Pancreas (tissue), 10 donors: ENCODE data around the gene RPA1. TPM values are rescaled to one million over a fixed set of nuclear protein-coding genes. Genes with fewer than 3 reads are reported as not detected.
A peak's percentile ranks its signal among the peaks of the same experiment; 100 is the strongest.
"Not testable (repeated sequence)": the region's sequence is repeated elsewhere in the genome, so short reads cannot be mapped to it uniquely, and the experiment has no call there.

ENCODE experiments used
- ATAC-seq, 4 donors: fragments of 200-7000 bp; cut with Tn5 transposase; one replicate each; pipeline versions ENCODE4 v1.8.0 to v1.9.1; 2020; ENCODE audit warnings: mild to moderate bottlenecking in 4 of 4, moderate library complexity in 4 of 4
- DNase-seq, 6 donors: peaks; one replicate each; pipeline ENCODE4 v3.0.0-alpha.2; 2020
- FAIRE-seq: peaks from 2 replicates; lab custom pipeline; 2012; peaks lifted over from hg19 to GRCh38; lab: Jason Lieb, UNC
- H3K27ac ChIP-seq, 4 donors: fragments of 200-600 bp; sonication (generic); 1 replicate in 3 of 4; 2 replicates in 1 of 4; pipeline versions ENCODE4 v1.5.0 to v1.8.0; 2020
- H3K27me3 ChIP-seq, 4 donors: fragments of 200-600 bp; one replicate each; pipeline ENCODE4 v1.8.0; 2021
- H3K36me3 ChIP-seq, 3 donors: fragments of 200-600 bp; sonication (generic) in 1 of 3; one replicate each; pipeline versions ENCODE4 v1.5.0 to v1.8.0; 2020 to 2021
- H3K4me1 ChIP-seq, 3 donors: fragments of 200-600 bp; one replicate each; pipeline ENCODE4 v1.8.0; 2021
- H3K4me3 ChIP-seq, 4 donors: fragments of 200-600 bp; sonication (generic) in 2 of 4; one replicate each; pipeline versions ENCODE4 v1.5.0 to v1.8.0; 2020 to 2021
- H3K9me3 ChIP-seq, 4 donors: fragments of 200-600 bp; one replicate each; pipeline ENCODE4 v1.8.0; 2021
- WGBS, 2 donors: extraction: QIAGEN DNeasy Blood & Tissue Kit; methylation state at CpG; one replicate each; pipeline ENCODE4 v1.1.7; 2013; 5-methylcytosine and 5-hydroxymethylcytosine counted together
- intact Hi-C, 3 donors: fragments of 100-400 bp; cut with DNase I; formaldehyde crosslinking; loops; one replicate each; pipeline versions ENCODE4 v1.11.1 to v1.14.2; 2022
- polyA plus RNA-seq, 2 donors: library from polyadenylated mRNA; stranded (reverse); fragments of 200-250 nt; gene quantifications; one replicate each; pipeline ENCODE4 v1.2.3, GENCODE V29; 2013
- total RNA-seq, 6 donors: library from RNA; stranded (reverse); fragmentation: NEBNext Ultra II Directional in 4 of 6; extraction: Animal tissue kit (Norgen Biotek cat#: 25700) in 4 of 6; gene quantifications; one replicate each; pipeline versions ENCODE4 v1.2.1 to v1.2.4, GENCODE V29; 2021 to 2023
- TF ChIP-seq, protein P1 (sequence below), 4 donors: fragments of 200-600 bp; sonication (generic) in 3 of 4; IDR thresholded peaks; one replicate each; pipeline versions ENCODE4 v1.5.0 to v1.8.0; 2021; ENCODE audit warnings: antibody characterized with exemption in 4 of 4
- donor health status: healthy with polysubstance abuse.
- donor health status: DM: no; HTN: no; CAD: no; lungs with moderate emphysema.
- donor health status: DM: no; HTN: no; CAD: no.
- donor health status: control.
- donor health status: control.
- donor health status: Bipolar disorder and iron deficiency.
- donor health status: DM: yes; HTN: yes; CAD: no.
- donor health status: DM: no; HTN: no; CAD: no.
- donor health status: DM: no; HTN: no; CAD: no.
- donor health status: DM: yes; HTN: yes; CAD: no.

The RPA1 gene
- total and polyA plus RNA-seq, 8 donors = 6.5 to 43.9 (median 36.1) TPM

- intact Hi-C loops = no loop called here
- no peaks in the 10 kb centered on the region for H3K9me3 ChIP-seq
- WGBS, 2 donors = 85 to 88% methylated on average over 23 of the region's 23 CpGs
Observed at GRCh38 chr17:1792495-1793446, 37.0 kb upstream of the RPA1 start.

GRCh38 chr17:1793447-1793806, 36.4 kb upstream of the RPA1 start:
- Histone ChIP-seq H3K9me3 (no peaks in the 10 kb centered on the region), H3K4me3 (no peak overlapping the region), H3K27me3 (no peaks in the 10 kb centered on the region), H3K36me3 (peaks cover 0 to 6% (median 0%) of the 10 kb centered on the region in 3 donors), H3K4me1 (peaks cover 0 to 4% (median 0%) of the 10 kb centered on the region in 3 donors), H3K27ac (no peak overlapping the region)
- WGBS, 2 donors = 63 to 68% methylated on average over 1 of the region's 1 CpG
- TF ChIP-seq, protein P1, sequence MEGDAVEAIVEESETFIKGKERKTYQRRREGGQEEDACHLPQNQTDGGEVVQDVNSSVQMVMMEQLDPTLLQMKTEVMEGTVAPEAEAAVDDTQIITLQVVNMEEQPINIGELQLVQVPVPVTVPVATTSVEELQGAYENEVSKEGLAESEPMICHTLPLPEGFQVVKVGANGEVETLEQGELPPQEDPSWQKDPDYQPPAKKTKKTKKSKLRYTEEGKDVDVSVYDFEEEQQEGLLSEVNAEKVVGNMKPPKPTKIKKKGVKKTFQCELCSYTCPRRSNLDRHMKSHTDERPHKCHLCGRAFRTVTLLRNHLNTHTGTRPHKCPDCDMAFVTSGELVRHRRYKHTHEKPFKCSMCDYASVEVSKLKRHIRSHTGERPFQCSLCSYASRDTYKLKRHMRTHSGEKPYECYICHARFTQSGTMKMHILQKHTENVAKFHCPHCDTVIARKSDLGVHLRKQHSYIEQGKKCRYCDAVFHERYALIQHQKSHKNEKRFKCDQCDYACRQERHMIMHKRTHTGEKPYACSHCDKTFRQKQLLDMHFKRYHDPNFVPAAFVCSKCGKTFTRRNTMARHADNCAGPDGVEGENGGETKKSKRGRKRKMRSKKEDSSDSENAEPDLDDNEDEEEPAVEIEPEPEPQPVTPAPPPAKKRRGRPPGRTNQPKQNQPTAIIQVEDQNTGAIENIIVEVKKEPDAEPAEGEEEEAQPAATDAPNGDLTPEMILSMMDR (IDR thresholded peaks at IDR 0.05) = no peak
- ATAC-seq (no peak), DNase-seq (no peak), FAIRE-seq (no peak)
- intact Hi-C loops = no loop called here

More at GRCh38 chr17:1792495-1793446, 37.0 kb upstream of the RPA1 start:
- FAIRE-seq (no peak), ATAC-seq (no peak), DNase-seq (peak in 1 of 6 donors; percentile 6)
- no peak overlapping the region for H3K27ac ChIP-seq
- TF ChIP-seq, protein P1 (IDR thresholded peaks at IDR 0.05) = no peak
- no peaks in the 10 kb centered on the region for H3K27me3 ChIP-seq
- peaks cover 0 to under 1% (median 0%) of the 10 kb centered on the region in 3 donors for H3K36me3 ChIP-seq
- H3K4me3 ChIP-seq = no peak overlapping the region
- H3K4me1 ChIP-seq = peaks cover 0 to 4% (median 0%) of the 10 kb centered on the region in 3 donors

DNA sequence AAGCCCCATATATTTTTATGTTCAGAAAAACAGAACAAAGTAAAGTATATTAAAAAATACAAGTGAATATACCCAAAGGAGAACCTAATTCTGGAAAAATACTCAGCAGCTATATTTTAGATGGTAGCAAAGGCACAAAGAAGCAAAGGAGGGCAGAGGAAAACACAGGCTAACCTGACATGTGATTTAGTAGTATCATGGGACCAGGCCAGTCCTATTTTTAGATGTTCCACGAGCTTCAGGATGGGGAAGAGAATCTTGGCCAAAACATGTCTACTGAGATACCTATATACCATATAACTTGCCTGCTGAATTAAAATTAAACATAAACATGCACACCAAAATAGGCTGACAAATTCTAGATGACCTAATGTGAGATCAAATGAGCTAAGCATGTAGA, 33.0 kb upstream of the RPA1 start:
- Histone ChIP-seq H3K36me3 (peaks cover 0 to 21% (median 0%) of the 10 kb centered on the region in 3 donors), H3K4me1 (no peaks in the 10 kb centered on the region), H3K4me3 (no peak overlapping the region), H3K27me3 (no peaks in the 10 kb centered on the region), H3K9me3 (no peaks in the 10 kb centered on the region), H3K27ac (no peak overlapping the region)
- WGBS, 2 donors = 11 to 22% methylated on average over 1 of the region's 1 CpG
- TF ChIP-seq, protein P1 (IDR thresholded peaks at IDR 0.05) = no peak
- DNase-seq (no peak), ATAC-seq (peak in 1 of 4 donors; percentile 56), FAIRE-seq (no peak)
- intact Hi-C loops = no loop called here

DNA sequence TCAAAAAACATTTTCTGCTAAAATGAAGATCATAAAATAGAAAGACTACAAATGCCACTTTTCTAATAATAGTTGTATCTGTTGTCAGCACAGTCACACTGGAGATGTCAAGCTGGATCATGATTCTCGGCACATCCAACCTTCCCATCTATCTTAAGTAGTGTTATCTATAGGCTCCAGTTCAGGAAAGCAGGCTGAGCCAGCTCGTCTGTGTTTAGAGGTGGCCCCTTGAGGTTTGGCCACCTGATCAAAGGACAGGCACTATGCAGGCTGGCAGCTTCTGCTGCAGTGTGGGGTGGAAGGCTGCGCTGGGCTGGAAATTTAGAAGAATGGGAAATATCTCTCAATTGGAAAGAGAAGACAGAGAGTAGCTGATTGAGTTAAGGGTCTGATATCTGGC, 32.5 kb upstream of the RPA1 start:
- intact Hi-C loops = no loop called here
- WGBS, 2 donors = 64 to 73% methylated on average over 3 of the region's 3 CpGs
- FAIRE-seq (no peak), ATAC-seq (no peak), DNase-seq (no peak)
- peaks cover 0 to 21% (median 0%) of the 10 kb centered on the region in 3 donors for H3K36me3 ChIP-seq
- H3K27ac ChIP-seq = no peak overlapping the region
- TF ChIP-seq, protein P1 (IDR thresholded peaks at IDR 0.05) = no peak
- H3K4me1 ChIP-seq = no peaks in the 10 kb centered on the region
- no peaks in the 10 kb centered on the region for H3K9me3 ChIP-seq
- H3K4me3 ChIP-seq = no peak overlapping the region
- no peaks in the 10 kb centered on the region for H3K27me3 ChIP-seq

DNA sequence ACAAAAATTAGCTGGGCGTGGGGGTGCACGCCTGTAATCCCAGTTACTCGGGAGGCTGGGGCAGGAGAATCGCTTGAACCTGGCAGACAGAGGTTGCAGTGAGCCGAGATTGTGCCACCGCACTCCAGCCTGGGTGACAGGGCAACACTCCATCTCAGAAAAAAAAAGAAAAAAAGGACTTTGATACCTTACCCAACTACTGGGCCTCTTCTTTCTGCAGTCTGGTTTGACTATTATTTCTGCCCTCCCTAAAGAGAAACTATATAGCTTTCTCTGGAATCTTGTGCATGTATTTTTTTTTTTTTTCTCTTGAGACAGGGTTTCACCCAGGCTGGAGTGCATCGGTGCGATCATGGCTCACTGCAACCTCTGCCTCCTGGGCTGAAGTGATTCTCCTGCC, 32.0 kb upstream of the RPA1 start:
- ATAC-seq, H3K4me3 ChIP-seq, DNase-seq, FAIRE-seq, H3K9me3 ChIP-seq, H3K27me3 ChIP-seq, H3K4me1 ChIP-seq, intact Hi-C loops, H3K27ac ChIP-seq: not testable (repeated sequence)
- 94 to 99% methylated on average over 8 of the region's 8 CpGs for WGBS, 2 donors
- peaks cover 0 to 21% (median 0%) of the 10 kb centered on the region in 3 donors for H3K36me3 ChIP-seq
